ENCODE results near the gene THSD8. TPM values are rescaled to one million over a fixed set of nuclear protein-coding genes. Genes with fewer than 3 reads are reported as not detected.

THSD8 gene
- total and polyA plus RNA-seq, 2 of the 8 experiments (the other 6 are each of a cell fraction or from before 2014, with no cell fraction given): 8.2 to 42.3 TPM

DNA sequence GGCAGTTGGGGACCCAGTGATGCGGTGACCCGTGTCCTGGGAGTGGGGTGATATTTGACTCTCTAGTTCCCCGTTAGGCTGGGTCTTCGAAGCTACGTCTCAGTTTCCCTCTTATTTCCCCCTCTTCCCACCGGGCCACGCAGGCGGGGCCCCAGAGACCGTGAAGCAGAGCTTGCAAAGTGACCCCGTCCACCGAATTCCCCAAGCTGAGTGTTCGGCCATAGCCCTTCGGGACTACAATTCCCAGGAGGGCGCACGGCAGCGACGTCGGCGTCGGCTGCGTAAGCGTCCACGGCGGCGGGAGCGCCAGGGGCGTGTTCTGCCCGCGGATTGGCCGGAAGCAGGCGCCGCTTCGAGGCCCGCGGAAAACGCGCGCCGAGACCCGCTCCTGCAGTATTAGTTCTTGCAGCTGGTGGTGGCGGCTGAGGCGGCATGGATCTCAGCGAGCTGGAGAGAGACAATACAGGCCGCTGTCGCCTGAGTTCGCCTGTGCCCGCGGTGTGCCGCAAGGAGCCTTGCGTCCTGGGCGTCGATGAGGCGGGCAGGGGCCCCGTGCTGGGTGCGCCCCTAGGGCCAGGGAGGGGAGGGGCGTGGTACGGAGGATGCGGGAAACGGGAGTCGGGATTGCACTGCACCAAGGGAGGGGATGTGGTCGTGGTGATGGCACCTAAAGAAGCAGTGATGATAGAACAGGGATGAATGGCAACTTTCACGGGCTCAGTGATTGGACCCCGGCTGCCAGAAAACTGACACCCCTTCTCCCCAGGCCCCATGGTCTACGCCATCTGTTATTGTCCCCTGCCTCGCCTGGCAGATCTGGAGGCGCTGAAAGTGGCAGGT, 4.6 kb downstream of the THSD8 start, which contains the start of gene RNASEH2A (continued):
- TF ChIP-seq, protein P1, sequence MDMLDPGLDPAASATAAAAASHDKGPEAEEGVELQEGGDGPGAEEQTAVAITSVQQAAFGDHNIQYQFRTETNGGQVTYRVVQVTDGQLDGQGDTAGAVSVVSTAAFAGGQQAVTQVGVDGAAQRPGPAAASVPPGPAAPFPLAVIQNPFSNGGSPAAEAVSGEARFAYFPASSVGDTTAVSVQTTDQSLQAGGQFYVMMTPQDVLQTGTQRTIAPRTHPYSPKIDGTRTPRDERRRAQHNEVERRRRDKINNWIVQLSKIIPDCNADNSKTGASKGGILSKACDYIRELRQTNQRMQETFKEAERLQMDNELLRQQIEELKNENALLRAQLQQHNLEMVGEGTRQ (IDR thresholded peaks at IDR 0.05; ENCODE audit: low read length): no peak
- TF ChIP-seq KDM4A (IDR thresholded peaks at IDR 0.05; ENCODE audit: low read depth, low read length, severe bottlenecking): peak; percentile 98
- no peak for TF ChIP-seq FOSL1 (IDR thresholded peaks at IDR 0.05; ENCODE audit: insufficient read depth, low read depth, low read length)
- 0 out of 2 replicates have a peak, but pooled peaks have one; percentile 11 for TF ChIP-seq BACH1 (IDR thresholded peaks at IDR 0.05; ENCODE audit: low read length)
- peak; percentile 80 for TF ChIP-seq TAF1 (IDR thresholded peaks at IDR 0.05; ENCODE audit: low read depth, low read length)
- no peak for TF ChIP-seq MAFK (IDR thresholded peaks at IDR 0.05; ENCODE audit: low read depth, low read length)
- no peak for TF ChIP-seq BCL11A (IDR thresholded peaks at IDR 0.05; ENCODE audit: low read depth in 2 of 2, low read length in 2 of 2)
- peak; percentile 75 for TF ChIP-seq TBP (IDR thresholded peaks at IDR 0.05; ENCODE audit: low read depth, low read length)

Measured in H1 (cell line).